NCI-H510A treated with DMSO at 0.1 percent for 48 hours (cell line): ENCODE measurements around the gene TAF8.

Source experiments
- DNase-seq: peaks from one replicate; lab custom pipeline; 2025; lab: John Stamatoyannopoulos, UW

TAF8 gene

DNA sequence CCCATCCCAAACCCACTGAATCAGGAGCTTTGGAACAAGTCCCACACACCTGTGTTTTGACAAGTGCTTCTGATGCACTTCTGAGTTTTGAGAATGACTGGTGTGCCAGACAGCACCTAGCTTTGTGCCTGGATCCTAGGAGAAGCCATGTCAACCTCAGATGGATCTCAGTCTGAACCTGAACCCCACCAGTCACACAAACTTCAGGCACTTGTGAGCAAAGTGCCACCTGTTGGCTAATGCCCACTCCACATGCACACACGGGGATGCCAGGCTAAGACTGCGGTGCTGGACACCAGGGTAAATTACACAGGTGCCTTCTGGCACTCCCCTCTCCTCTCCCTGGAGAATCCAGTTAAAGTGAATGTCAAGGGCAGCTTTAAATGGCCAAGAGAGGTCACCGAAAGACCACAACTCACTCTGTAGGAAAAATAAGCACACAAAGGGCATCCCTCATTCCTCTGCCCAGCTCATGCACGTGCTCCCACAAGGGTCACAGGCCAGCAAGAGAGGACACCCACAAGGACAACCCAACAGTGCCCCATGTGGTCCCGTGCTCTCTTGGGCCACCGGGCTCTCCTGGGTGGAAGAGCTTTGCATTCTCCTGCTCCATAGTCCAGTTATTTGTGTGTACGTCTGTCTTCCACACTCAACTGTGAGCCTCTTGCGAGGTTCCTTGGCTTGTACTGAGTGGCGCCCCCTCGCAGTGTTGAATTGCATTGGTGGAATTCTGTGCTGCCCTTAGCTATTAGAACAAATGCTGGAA, 45.6 kb downstream of the TAF8 start:
- DNase-seq = no peak

DNA sequence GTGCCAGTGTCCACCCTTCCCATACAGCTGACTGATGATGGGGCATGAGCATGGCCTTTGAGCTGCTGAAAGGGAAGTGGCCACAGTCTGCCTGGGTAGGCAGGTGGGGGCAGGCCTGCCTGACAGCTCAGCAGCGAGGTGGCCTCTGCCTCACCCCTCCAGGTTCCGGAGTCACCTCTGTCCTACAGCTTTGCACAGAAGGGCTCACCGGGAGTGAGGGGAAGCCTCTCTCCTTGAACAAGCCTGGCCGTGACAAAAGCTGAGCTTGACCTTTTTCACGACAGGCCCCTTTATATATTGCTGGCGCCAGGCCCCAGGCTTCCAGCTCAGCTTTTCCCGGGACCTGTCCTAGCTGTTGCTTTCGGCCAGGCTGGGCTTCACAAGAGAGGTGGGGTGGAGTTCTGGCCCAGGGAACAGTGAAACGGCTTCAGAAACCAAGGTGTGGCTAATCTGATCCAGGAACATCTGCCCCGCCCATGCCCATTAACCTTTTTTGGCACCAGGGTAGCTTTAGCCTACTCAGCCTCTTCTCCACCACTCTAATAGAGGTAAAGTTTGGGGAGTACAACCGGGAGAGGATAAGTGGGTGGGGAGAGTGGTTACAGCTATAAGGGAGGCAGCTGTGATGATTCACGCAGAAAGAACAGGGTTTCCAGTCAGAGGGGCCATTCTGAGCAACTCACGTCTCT, 49.2 kb downstream of the TAF8 start:
- DNase-seq = no peak

GRCh38 chr6:42100029-42100901, 49.9 kb downstream of the TAF8 start:
- no peak for DNase-seq

- no peak for DNase-seq
Observed at GRCh38 chr6:42101186-42101657, 50.9 kb downstream of the TAF8 start.

DNA sequence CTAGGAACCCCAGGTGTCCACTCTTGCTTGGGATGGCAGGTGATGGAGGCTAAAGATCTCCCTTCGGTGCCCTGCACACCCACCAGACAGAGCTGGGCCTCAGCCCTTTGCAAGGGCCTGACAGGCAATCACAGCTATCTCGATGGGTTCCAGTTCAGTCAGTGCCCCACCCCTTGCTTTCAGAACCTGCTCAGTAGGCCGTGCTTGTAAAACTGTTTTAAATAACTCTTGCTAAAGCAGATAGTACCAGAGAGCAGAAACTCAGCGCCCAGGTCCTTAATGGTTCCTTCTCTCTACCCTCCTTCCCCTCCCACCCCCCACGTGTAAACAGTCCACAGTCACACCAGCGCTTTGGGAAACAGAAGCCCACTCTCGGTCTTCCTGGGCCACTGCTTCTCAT, 52.9 kb downstream of the TAF8 start:
- DNase-seq = no peak

DNA sequence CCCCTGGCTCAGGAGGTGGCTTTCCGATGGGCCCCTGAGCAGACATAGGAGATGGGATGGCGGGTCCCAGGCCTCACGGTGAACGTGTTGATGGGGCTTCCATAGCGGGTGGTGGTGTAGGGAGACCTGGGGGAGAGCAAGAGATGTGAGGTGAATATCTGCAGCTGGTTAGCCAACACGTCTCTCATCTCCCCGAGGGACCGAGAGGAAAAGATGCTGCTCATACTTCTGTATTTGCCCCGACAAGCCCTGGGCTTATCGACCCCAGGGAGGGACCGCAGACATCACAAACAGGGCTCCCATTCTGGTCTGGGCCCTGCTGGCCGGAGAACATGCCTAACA, 53.4 kb downstream of the TAF8 start:
- DNase-seq = no peak

DNA sequence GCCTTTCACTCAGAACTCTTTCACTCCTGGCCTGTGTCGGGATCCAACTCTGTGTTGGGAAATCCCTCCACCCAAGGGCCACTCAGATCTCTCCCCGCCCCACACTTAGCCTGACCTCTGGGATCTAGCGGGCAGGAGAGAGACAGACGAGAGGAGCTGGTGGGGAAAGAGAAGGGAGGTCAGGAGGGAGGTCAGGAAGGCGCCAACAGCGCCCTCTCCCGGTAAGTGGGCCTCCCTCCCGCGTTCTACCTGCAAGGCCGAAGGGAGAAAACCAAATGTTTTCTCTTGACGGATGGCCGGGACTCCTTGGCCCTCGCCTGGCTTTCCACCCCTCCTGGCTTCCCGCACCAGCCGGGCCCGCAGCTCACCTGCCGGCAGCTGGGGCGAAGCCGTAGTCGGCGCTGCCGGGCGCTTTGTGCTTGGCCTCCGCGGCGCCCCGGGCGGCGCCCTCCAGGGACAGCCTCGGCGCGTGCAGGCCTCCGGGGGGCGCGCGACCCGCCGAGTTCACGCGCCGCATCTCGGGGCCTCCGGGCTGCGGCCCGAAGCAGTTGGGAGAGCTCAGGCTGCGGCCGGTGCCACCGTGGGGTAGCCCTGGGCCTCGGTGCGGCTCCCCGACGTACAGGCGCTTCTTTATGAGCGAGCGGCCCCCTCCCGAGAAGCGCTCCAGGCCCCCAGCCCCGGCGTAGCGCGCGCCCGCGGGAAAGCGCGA, 53.9 kb downstream of the TAF8 start:
- no peak for DNase-seq

DNA sequence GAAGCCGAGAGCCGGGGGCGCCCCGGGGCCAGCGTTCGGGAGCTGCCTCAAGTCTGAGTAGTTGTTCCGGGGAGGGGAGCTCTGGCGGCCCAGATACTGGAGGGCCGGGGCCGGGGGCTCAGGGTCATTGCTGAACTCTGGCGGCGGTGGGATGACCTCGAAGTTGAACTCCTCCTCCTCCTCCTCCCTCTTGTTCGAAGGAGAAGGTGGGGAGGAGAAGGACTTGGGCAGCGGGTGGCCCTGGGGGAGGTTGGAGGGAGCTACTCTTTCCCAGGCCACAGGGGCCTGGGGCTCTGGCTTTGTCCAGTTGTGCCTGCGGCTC, 54.4 kb downstream of the TAF8 start:
- DNase-seq = no peak

- no peak for DNase-seq
Observed at GRCh38 chr6:42105156-42105648, 54.9 kb downstream of the TAF8 start.

DNA sequence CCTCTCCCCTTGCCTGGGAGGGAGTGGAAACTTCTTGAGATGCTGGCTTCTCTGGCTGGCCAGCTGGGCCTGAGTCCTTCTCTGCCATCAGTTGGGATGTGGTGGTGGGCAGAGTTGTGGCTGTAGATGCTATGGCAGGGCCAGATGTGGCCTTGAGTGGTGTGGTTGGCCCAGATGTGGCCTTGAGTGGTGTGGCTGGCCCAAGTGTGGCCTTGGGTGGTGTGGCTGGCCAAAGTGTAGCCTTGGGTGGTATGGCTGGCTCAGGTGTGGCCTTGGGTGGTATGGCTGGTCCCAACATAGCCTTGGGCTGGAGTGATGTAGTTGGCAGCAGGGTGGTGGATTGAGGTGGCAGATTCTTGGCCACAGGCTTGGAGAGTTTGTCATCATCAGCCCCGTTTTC, 55.4 kb downstream of the TAF8 start:
- no peak for DNase-seq

DNA sequence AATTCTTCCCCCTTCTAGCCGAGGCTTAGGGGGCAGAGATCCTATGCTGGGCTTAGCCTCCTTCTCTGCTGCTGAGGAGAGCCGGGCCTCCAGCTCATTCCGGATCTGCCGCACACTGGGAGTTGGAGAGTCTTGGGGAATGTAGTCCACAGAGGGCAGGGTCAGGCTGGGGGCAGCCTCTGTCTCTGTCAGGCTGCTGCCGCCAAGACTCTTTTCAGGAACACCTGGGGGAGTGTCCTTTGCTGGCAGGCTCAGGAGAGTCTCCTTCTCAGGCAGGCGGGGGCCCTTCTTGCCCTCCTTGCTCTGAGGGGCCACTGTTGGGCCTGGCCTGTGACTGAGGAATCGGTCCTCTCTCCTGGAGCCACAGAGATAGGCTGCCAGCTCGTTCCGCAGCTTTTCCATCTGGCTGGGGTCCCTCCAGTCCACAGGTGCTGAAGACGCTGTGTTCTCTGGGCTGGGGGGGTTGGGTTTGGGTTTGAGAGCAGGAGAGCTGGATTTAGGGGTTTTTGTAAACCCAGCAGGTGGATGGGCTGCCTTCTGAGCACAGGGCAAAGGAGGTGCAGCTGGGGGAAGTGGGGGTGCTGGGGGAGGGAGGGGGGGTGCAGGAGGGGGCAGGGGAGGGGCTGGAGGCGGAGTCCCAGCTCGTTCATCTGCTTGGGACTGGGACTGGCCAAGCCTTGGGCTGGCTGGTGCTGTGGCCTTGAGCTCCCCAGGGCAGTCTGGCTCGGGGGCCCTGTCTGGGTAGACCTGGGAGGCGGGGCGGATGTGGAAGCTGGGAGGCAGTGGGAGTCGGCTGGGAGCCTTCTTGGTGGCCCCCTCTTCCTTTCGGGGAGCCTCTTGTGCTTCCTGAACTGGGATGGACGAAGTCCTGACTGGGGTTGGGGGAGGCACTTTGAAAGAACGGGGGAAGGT, 56.0 kb downstream of the TAF8 start:
- no peak for DNase-seq

DNA sequence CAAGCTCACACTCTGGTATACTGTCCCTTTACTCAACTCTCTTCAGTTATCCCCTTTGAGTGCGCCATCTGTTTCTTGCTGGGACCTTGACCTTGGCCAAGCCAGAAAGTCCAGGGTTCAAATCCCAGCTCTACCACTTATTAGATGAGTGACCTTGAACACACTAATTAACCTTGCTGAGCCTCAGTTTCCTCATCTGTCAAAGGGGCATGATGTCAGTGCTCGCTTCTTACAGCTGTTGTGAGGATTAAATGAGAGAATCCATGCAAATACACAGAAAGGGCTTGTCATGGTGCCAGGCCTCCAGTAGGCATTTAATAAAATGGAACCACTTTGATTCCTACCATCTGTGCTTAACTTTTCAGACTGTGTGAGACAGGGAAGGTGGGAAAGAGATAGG, 57.7 kb downstream of the TAF8 start:
- no peak for DNase-seq

DNA sequence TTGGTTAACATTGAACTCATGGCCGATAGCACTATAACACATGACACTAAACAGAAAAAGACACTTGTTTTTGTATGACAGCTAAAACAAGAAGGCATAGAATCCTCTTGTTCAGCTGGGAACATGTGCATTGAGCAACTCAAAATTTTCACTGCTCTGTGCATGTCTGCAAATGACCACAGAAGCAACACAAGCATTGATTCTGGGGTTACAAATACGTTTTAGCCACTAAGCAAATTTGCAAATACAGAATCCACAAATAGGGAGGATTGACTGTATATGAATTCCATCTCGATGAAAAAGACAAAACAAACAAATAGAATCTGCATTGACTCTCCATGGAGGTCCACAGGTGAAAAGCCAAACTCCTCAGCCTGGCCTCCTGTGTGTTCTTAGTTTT, 60.4 kb downstream of the TAF8 start:
- DNase-seq = no peak

GRCh38 chr6:42112351-42112750, 62.0 kb downstream of the TAF8 start:
- no peak for DNase-seq

GRCh38 chr6:42113936-42114636, 63.8 kb downstream of the TAF8 start:
- DNase-seq = no peak

- DNase-seq = no peak
Observed at GRCh38 chr6:42117843-42118161, 67.5 kb downstream of the TAF8 start.

DNA sequence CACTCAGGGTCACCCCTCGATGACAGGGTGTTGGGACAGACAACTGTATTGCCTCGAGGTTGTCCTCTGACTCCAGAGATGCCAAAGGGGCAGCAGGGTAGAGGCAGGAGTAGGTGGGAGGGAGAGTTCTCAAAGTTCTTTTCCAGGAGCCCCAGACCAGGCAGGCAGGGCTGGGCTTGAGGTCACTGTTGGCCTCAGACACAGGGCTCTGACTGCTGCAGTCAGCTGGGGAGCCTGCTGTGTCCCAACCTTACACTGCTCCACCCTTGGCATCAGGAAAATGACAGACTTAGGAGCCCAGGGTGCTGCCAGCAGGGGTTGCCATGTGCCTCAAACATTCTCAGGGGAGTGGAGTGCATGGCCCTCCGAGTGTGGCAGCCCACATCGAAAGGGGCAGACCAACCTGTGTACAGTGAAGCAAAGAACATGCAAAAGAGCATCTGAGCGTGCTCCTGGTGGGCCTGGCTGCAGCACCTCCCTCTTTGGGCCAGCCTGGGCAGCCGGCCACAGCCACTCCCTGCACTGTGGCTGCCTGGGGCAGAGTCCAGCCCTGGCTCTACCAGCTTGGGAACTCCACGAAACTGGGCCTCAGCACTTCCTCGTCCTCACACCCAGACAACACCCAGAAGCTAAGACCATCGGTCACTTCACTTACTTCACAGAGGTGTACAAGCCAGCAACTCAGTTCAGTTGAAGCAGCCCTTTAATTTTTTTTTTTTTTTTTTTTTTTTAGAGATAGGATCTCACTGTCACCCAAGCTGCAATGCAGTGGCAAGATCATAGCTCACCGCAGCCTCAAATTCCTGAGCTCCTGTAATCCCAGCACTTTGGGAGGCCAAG, 68.1 kb downstream of the TAF8 start:
- no peak for DNase-seq

- no peak for DNase-seq
Observed at GRCh38 chr6:42120895-42121865, 70.9 kb downstream of the TAF8 start.
